Keratinocyte (primary cell): ENCODE results near the gene TNFSF11.

ENCODE experiments used
- EZH2 ChIP-seq: IDR thresholded peaks from one replicate; pipeline ENCODE4 v1.6.1; 2012; ENCODE audit warnings: inconsistent platforms, mild to moderate bottlenecking, low read length, moderate library complexity
- TF ChIP-seq, protein P1 (sequence below), 3 experiments: IDR thresholded peaks in 1 of 3; conservative IDR thresholded peaks in 1 of 3; optimal IDR thresholded peaks in 1 of 3; 2 replicates in 2 of 3; 3 replicates in 1 of 3; pipeline versions ENCODE3 to v1.5.1; 2011; ENCODE audit warnings: low read length in 3 of 3, mild to moderate bottlenecking in 3 of 3, moderate library complexity in 2 of 3, control low read depth in 1 of 3, inconsistent platforms in 1 of 3; ENCODE audit not compliant: insufficient read depth in 2 of 3; ENCODE audit errors: extremely low read depth in 1 of 3

DNA sequence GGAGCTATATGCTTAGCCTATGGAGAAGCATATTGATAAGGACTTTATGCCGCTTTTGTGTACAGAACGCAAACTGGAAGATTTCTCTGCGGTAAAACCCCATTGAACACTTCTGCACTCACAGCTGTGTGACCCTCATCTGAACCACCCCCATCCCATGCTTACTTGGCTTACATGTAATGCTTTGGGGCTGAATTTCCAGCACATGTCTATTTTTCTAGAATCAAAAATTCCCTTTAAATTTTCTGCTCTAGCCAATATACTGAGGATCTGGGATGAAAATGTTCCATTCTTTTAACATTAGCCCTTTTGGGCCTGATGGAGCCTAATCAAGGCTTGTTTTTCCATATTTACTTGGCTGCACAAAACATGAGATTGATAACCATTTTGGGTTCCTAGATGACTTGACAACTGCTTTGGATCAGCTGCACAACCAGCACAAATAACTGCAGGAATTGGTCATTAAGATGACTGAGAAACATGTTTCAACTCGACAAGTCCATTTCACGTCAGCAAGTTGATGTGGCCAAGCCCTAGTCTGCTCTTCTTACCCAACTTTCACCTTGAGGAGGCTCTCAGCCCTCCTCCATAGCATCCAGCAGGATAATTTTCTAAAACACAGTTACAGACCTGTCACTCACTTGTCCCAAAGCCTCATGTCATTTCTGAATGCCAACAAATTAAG lies 52.4 kb downstream of the TNFSF11 start:
- TF ChIP-seq, protein P1, sequence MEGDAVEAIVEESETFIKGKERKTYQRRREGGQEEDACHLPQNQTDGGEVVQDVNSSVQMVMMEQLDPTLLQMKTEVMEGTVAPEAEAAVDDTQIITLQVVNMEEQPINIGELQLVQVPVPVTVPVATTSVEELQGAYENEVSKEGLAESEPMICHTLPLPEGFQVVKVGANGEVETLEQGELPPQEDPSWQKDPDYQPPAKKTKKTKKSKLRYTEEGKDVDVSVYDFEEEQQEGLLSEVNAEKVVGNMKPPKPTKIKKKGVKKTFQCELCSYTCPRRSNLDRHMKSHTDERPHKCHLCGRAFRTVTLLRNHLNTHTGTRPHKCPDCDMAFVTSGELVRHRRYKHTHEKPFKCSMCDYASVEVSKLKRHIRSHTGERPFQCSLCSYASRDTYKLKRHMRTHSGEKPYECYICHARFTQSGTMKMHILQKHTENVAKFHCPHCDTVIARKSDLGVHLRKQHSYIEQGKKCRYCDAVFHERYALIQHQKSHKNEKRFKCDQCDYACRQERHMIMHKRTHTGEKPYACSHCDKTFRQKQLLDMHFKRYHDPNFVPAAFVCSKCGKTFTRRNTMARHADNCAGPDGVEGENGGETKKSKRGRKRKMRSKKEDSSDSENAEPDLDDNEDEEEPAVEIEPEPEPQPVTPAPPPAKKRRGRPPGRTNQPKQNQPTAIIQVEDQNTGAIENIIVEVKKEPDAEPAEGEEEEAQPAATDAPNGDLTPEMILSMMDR (optimal IDR thresholded peaks at IDR 0.05 in 1 of 3, IDR thresholded peaks at IDR 0.05 in 1 of 3, conservative IDR thresholded peaks at IDR 0.05 in 1 of 3; ENCODE audit: extremely low read depth in 1 of 3, insufficient read depth in 2 of 3, low read length in 3 of 3) = no peak
- no peak for TF ChIP-seq EZH2
